ENCODE data around the gene ABLIM3.

Gene ABLIM3

GRCh38 chr5:149128023-149128875 lies 13.0 kb upstream of the ABLIM3 start:
- no peak for TF ChIP-seq GABPA (IDR thresholded peaks at IDR 0.05; ENCODE audit: low read depth)
- TF ChIP-seq CTCF (IDR thresholded peaks at IDR 0.05; ENCODE audit: insufficient read depth, low read length): peak; percentile 75
- Histone ChIP-seq H3K27me3 (ENCODE audit: insufficient read depth, poor library complexity, severe bottlenecking) (peaks cover 7% of the 10 kb centered on the region), H3K27ac (replicated peaks) (no peak overlapping the region), H3K4me3 (replicated peaks; ENCODE audit: insufficient read depth, low read length) (no peak overlapping the region)
- peak in 1 of 2 experiments; percentile 36 for DNase-seq (ENCODE audit: low read depth in 1 of 2, low spot score in 1 of 2)

- Histone ChIP-seq H3K4me3 (replicated peaks; ENCODE audit: insufficient read depth, low read length) (no peak overlapping the region), H3K27me3 (ENCODE audit: insufficient read depth, poor library complexity, severe bottlenecking) (peaks cover 5% of the 10 kb centered on the region), H3K27ac (replicated peaks) (no peak overlapping the region)
- TF ChIP-seq CTCF (IDR thresholded peaks at IDR 0.05; ENCODE audit: insufficient read depth, low read length) (no peak), SPI1 (IDR thresholded peaks at IDR 0.05; ENCODE audit: borderline replicate concordance, low read depth) (no peak), POLR2AphosphoS5 (IDR thresholded peaks at IDR 0.05; ENCODE audit: low read depth) (no peak)
- DNase-seq (ENCODE audit: low read depth in 1 of 2, low spot score in 1 of 2): no peak
Measured at GRCh38 chr5:149129181-149129580, 12.1 kb upstream of the ABLIM3 start.

GRCh38 chr5:149130121-149130914 lies 11.0 kb upstream of the ABLIM3 start:
- no peak overlapping the region for H3K27ac ChIP-seq (replicated peaks)
- H3K27me3 ChIP-seq (ENCODE audit: insufficient read depth, poor library complexity, severe bottlenecking): peaks cover 3% of the 10 kb centered on the region
- H3K4me3 ChIP-seq (replicated peaks; ENCODE audit: insufficient read depth, low read length): no peak overlapping the region
- DNase-seq (ENCODE audit: low read depth in 1 of 2, low spot score in 1 of 2): no peak
- no peak for TF ChIP-seq REST (IDR thresholded peaks at IDR 0.05; ENCODE audit: insufficient replicate concordance, low read depth)
- no peak for TF ChIP-seq SPI1 (IDR thresholded peaks at IDR 0.05; ENCODE audit: borderline replicate concordance, low read depth)
- no peak for TF ChIP-seq CTCF (IDR thresholded peaks at IDR 0.05; ENCODE audit: insufficient read depth, low read length)
- no peak for TF ChIP-seq GABPA (IDR thresholded peaks at IDR 0.05; ENCODE audit: low read depth)
- TF ChIP-seq POLR2AphosphoS5 (IDR thresholded peaks at IDR 0.05; ENCODE audit: low read depth): no peak

GRCh38 chr5:149132474-149132873 lies 8.8 kb upstream of the ABLIM3 start:
- H3K27me3 ChIP-seq (ENCODE audit: insufficient read depth, poor library complexity, severe bottlenecking): peaks cover 8% of the 10 kb centered on the region
- no peak overlapping the region for H3K4me3 ChIP-seq (replicated peaks; ENCODE audit: insufficient read depth, low read length)
- H3K27ac ChIP-seq (replicated peaks): no peak overlapping the region
- DNase-seq (ENCODE audit: low read depth in 1 of 2, low spot score in 1 of 2): no peak
- TF ChIP-seq GABPA (IDR thresholded peaks at IDR 0.05; ENCODE audit: low read depth): no peak
- TF ChIP-seq SPI1 (IDR thresholded peaks at IDR 0.05; ENCODE audit: borderline replicate concordance, low read depth): no peak
- TF ChIP-seq CTCF (IDR thresholded peaks at IDR 0.05; ENCODE audit: insufficient read depth, low read length): no peak
- TF ChIP-seq POLR2AphosphoS5 (IDR thresholded peaks at IDR 0.05; ENCODE audit: low read depth): no peak
- TF ChIP-seq REST (IDR thresholded peaks at IDR 0.05; ENCODE audit: insufficient replicate concordance, low read depth): no peak
